HUDEP-2 (cell line): Measurements from ENCODE around the gene KRTAP10-2.

Experiments used
- DNase-seq, 76 experiments: peaks; one replicate each; lab custom pipeline; 2025; ENCODE audit not compliant: unreplicated experiment in 76 of 76; lab: John Stamatoyannopoulos, UW

Gene KRTAP10-2

DNA sequence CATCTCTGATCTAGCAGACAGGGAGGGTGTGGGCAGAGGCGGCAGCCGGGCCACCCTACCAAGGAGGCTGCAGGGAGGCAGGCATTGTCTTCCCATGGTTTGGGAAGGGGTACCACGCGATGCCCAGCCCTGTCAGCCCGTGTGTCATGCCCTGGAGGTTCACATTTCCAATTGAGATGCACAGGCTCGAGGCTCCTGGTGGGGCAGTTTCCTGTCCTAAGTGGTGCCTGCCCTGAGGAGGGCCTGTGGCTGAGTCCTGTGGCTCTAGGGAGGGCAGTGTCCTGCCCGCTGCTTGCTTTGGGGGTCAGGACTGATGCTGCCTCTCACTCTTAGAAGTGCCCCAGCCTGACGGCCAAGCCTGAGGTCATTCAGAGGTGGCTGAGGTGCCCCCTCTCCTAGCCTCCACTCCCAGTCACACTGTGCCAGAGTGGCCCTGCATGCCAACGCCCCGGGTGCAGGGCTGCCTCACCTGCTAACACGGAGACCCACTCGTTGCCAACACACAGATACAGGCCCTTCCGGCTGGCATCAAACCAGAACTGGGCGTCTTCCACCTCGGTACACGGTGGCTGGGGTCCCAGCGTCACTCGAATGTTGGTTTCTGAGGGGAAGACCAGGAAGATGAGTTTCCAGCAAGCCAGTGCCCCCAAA, 23.2 kb downstream of the KRTAP10-2 start:
- no peak for DNase-seq

GRCh38 chr21:44527156-44527982, 23.9 kb downstream of the KRTAP10-2 start:
- no peak for DNase-seq

DNA sequence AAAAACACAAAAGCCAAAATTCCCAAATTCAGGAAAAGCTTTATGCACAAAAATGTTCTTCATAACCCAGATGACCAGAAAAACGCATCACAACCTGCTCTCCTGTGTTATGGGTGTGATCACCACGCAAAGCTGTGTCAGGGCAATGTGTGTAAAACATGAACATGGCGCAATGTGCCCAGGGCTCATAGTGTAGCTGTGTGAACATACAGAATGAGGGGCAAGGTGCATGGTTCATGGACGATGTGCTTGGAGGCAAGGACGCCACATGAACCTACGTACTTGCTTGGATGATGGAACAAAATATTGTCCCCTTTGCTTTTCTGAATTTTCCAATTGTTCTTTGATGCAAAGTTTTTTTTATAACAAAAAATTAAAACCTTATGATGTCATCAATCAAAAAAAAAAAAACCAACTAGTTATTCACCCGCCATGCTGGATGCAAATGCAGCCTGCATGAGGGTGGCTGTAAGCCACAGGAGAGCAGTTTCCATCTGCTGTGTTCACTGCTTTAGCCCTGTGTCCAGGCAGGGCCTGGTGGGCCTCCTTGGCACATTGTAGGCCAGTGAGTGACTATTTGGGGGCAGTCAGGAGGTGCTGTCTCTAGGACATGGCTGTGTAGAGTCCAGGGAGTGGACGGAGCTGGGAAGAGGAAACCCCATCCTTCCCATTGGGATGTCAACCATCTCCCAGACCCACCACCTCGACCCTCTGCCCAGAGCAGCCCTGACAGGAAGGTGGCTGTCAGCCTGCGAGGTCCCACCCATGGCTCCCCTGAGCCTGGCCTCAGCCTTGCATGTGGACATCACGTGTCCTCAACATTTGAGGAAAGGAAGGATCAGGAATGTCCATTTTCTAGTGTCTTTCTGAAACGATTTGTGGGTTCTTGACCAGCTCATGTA, 25.0 kb downstream of the KRTAP10-2 start:
- DNase-seq: no peak

DNA sequence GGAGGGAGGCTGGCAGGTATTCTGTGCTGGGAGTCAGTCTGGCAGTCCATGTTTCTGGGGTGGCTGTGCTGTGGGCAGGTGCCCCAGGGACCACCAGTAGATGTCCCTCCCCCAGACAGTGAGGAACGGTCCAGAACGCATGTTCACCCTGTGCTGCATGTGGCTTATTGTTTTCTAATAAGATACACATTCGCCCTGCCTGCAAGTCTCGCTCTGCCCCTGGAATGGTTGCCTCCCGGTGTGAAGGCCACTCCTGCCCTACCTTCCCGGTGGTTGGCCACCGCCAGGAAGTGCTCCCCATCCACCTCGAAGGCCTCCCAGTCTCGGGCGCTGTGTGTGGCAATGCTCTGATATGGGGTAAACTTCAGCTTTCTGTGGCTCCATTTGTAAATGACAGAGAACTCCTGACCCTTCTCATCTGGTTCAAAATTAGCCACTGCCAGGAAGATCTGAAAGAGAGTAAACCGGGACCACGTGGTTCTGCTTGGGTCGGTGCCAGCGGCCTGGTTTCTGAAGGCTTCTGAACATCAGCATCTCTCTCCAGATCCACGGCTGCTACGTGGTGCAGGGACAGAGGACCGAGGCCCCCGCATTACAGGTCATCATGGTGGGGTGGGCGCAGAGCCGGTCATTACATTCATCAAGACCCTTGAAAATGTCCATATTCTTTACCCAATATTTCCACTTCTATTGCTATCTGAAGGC, 25.8 kb downstream of the KRTAP10-2 start:
- DNase-seq: no peak

GRCh38 chr21:44524414-44525371, 26.6 kb downstream of the KRTAP10-2 start:
- DNase-seq: no peak

- no peak for DNase-seq
Measured at GRCh38 chr21:44523567-44524413, 27.5 kb downstream of the KRTAP10-2 start.

GRCh38 chr21:44522753-44523204, 28.5 kb downstream of the KRTAP10-2 start:
- DNase-seq: no peak

DNA sequence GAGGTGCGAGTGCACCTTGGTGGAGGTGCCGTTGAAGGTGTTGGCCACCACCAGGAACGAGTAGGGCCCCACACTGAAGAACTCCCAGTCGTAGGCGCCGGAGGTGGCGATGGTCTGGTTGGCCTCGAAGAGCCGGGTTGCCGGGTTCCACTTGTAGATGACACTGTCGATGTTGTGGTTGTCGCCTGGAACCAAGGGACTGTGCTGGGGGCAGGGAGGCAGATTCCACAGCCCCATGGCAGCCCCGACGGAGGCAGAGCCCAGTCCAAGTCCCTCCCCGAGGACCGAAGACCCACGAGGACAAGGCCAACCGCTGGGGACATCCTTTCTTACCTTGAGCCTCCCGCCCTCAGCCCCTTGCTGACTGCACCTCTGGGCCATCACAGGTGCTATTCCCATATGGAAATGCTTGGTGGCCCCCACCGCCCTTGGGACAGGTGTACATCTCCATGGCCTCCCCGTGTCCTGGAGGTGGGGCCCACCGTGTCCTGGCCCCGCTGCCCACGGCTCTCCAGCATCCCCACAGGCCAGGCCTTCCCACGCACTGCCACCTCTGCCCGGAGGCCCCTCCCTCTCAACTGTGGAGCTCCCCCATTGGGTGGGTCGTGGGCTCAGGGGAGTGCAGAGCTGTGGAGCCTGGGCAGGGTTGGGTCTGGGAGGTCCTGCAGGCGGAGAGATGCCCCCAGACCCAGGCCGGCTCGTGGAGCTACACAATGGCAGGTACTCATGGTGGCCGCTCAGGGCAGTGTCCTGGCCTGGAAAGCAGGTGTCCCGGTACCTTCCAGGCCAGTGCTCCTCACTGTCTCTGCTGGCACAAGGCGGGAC, 29.2 kb downstream of the KRTAP10-2 start:
- no peak for DNase-seq

DNA sequence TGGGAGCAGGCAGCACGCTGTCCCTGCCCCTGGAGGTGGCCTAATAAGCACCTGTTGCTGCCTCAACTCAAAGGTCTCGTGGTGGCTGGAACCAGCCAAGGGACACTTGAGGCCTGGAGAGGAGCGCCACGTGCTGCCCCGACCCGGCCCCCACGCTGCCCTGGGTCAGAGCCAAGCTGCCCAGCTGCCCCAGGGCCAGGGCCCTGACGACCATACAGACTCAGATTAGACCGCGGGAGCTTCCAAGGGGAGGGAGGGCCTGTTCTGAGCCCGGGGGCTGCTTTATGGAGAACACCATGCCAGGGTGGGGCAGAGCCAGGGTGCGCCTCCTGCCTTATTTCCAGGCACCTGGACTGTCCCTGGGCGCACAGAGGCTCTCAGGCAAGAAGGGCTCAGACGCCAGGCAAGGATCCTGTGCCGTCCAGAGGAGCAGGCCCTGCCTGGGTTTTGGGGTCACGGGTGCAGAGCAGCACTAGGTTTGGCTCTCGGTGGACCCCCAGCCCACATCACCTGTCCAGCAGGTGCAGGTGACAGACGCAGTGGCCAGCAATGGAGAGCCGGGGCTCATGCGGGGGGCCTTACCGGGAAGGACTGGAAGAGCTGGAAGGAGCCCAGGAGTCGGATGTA, 29.9 kb downstream of the KRTAP10-2 start:
- DNase-seq: no peak

DNA sequence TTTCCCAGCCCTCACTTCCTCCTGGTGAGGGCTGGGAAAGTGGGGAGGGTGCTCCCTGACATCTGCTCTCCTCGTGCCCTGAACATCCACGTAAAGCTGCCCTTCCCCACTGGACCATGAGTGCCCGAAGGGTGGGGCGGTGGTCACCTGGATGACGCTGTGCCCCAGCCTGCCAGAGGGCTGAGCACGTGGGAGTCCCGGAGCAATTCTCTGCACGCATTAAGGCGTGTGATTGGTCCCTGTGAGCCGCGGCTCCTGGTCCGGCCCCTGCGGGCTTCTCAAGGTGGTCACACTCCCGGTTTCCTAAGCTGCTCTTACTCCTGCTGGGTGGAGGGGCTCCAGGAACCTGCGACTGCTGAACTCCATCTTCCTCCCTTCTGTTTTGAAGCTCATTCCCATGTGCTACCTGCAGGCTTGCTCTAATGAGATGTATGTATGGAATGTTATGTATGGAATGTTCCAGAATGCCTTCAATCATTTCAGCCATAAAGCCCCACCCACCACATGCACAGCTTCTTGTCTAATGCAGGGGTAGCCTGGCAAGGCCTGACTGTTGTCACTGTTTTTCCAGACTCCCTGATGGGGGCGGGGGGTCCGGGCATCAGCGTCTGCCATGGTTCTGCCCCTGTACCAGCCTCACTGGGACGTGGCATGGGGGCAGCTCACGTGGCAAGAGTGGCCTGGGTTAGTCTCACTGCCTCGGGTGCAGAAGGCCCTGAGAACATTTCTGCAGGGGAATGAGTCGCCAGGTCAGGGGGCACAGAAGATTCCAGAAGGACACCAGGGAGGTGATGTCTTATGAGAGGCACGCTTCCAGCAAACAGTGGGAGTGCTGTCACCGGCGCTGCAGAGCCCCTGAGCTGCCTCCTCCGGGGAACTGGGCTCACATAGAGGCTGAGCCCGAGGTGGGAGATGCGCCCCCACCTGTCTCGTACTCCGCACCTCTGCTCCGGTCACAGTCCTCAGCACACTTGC, 30.7 kb downstream of the KRTAP10-2 start:
- DNase-seq: no peak

DNA sequence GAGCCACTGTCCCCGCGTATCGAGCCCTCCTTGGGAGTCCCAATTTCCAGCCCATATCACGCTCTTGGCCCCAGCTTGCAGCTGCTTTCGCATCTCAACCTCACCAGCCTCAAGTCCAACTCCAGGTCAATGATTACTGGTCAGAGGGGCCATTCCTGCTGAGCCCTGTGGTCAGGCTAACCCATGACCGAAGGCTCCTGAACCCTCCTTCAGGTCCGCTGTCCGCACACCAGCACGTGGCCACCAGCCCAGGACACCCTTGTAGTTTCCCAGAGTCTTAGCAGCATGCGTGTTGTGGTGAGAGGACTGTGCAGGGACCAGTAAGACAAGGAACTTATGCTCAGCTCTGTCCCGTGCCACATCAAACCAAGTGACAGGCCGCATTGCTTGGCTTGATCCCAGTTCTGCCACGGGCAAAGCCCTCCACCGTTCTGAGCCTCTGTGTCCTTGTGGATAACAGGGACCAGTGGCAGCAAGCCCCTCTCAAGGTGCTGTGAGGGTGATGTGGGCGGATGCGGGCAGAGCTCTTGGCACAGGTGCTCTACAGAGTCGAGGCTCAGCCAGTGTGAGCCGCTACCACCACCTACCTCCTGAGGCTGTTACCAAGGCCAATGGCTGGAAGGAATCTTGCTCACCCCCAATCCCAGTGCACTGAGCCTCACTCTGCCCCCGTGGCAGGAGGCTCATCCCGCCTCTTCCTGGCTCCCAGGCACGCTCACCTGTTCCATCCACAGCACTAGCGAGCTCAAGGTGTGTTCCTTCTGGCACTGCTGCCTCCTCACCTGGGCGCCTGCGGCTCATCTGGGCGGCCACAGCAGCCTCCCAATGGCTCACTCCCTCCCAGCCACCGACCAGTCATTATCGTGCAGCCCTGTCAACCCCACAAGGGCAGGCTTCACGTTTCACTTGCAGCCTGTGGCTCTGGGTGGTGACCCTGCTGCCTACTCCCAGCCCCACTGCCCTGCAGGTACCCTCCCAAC, 31.7 kb downstream of the KRTAP10-2 start:
- no peak for DNase-seq

DNA sequence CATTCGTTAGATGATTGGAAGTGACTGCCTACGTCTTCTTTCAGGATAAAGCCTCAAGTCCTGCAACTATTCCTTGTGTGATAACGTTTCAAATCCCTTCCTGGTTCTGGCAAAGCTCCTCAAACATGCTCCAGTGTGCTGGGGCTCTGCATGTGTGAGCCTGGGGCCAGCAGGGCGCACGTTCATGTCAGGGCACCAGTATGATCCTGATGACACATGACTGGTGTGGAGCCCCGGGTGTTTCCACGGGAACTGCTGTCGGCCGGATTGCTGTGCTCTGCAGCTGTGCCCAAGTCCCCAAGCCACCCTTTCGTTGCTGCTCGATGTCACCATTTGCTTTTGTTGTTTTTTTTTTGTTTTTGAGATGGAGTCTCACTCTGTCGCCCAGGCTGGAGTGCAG, 32.6 kb downstream of the KRTAP10-2 start:
- DNase-seq: no peak

GRCh38 chr21:44517175-44517899, 34.0 kb downstream of the KRTAP10-2 start:
- peak in 10 of 76 experiments; percentile 2 to 36 (median 18) for DNase-seq

- DNase-seq: no peak
Measured at GRCh38 chr21:44516828-44517174, 34.5 kb downstream of the KRTAP10-2 start.
